GM10266 (cell line): Measurements from ENCODE around the gene RBMS1.

Experiments
- DNase-seq: peaks from one replicate; pipeline ENCODE4 v3.0.0; 2012; ENCODE audit errors: extremely low spot score
- TF ChIP-seq, protein P1 (sequence below): IDR thresholded peaks from 2 replicates; pipeline ENCODE4 v1.5.1; 2012; ENCODE audit warnings: mild to moderate bottlenecking, low read depth; ENCODE audit not compliant: control insufficient read depth, insufficient read depth; ENCODE audit errors: missing control alignments

Gene RBMS1

GRCh38 chr2:160246356-160246755 lies 247.3 kb downstream of the RBMS1 start:
- TF ChIP-seq, protein P1, sequence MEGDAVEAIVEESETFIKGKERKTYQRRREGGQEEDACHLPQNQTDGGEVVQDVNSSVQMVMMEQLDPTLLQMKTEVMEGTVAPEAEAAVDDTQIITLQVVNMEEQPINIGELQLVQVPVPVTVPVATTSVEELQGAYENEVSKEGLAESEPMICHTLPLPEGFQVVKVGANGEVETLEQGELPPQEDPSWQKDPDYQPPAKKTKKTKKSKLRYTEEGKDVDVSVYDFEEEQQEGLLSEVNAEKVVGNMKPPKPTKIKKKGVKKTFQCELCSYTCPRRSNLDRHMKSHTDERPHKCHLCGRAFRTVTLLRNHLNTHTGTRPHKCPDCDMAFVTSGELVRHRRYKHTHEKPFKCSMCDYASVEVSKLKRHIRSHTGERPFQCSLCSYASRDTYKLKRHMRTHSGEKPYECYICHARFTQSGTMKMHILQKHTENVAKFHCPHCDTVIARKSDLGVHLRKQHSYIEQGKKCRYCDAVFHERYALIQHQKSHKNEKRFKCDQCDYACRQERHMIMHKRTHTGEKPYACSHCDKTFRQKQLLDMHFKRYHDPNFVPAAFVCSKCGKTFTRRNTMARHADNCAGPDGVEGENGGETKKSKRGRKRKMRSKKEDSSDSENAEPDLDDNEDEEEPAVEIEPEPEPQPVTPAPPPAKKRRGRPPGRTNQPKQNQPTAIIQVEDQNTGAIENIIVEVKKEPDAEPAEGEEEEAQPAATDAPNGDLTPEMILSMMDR: no peak
- no peak for DNase-seq

DNA sequence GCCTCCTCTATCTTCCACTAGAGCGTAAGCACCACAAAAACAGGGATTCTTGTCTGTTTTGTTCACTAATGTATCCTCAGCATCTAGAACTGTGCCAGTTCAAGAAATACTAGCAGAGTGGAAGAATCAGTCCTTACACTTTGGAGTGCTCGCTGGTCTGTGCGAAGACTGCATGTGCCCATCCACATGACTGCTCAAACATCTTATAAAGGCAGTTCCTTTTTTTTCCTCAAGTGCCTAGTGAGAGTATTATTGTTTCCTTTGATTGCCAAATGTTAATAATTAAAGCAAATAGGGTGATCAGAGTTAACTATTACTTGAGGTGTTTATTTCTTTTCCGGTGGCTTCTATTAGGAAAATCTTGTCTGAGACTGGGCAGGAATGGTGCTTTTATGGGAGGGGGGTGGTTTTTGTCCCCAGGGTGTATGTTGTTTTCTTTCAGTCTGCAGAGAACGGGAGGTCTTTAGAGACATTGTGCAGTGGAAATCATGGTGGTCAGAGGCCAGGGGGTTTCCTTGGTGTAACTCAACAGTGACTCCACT lies 247.9 kb downstream of the RBMS1 start:
- TF ChIP-seq, protein P1: no peak
- DNase-seq: no peak

DNA sequence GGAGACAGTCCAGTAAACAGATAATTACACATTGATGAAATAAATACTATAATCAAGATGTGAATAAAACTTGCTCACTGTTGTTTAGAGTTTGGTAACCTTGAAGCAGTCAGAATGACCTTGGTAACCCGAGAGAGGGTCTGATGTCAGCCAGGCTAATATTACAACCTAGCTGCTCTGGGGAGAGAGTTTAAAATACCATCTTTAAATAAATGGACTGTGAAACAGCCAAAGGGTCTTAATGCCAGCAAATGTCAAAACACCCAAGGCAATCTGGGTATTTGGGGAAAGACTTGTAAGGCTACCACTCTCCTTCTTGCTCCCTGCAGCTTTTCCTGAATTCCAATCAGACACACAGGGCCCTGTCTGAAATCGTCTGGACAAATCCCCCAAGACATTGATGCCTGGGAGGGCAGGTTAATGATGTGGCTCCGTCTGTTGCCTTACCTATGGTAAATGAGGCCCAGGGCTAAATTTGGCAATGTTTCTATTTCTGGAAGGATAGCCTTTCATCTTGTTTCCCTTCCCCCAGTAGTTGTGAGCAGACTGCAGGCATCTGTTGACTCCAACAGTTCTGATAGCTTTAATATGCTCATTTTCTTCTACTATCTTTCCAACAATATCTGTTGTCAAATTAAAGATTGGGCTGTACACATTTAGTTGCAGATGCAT lies 250.6 kb downstream of the RBMS1 start:
- DNase-seq: no peak
- TF ChIP-seq, protein P1: no peak

DNA sequence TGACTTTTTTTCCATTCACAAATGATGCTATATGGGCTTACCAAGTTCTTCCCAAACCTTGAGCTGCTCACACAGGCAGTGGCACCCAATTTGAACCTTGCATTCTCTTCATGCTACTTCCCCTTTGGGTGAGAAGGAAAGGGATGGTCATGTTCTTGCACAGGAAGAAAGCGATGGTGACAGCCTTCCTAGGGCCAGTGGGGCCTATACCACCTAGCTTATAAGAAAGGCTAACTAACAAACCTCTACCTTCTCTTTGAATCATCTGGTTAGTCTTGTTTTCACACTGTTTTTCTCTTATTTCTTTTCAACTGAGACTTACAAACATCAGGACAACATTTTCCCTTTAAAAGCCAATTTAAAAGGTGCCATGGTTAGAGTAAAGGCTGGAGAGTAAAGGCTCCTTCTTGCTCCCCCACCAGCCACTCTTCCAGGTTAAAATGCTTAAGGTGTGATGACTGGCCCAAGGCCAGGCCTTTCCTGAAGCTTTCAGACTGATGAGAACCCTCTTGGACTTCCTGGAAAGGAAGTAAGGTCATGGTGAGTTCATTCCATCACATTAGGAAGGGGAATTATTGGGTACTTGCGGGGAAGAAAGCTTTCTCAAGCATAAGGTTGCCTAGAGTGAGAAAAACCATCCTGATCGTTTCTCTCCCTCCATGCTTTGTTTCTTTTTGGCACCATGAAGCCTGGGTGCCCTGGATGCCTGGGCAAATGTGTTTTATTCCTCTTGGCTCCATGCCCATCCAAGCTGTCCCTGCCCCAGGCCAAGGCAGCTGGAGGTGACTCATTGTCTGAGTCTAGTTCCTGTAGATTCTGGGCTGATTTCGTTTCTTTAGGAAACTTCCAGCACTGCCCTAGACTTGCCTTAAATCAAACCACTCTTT lies 252.1 kb downstream of the RBMS1 start:
- DNase-seq: no peak
- TF ChIP-seq, protein P1: no peak

GRCh38 chr2:160239436-160239835 lies 254.2 kb downstream of the RBMS1 start:
- TF ChIP-seq, protein P1: no peak

GRCh38 chr2:160238392-160238791 lies 255.2 kb downstream of the RBMS1 start:
- TF ChIP-seq, protein P1: no peak
- no peak for DNase-seq

More at GRCh38 chr2:160239436-160239835, 254.2 kb downstream of the RBMS1 start:
- DNase-seq: no peak
